GM12878 (cell line): ENCODE measurements around the gene FOXP1. TPM values are rescaled to one million over a fixed set of nuclear protein-coding genes. Genes with fewer than 3 reads are reported as not detected.

Source experiments
- ATAC-seq: fragments of 200-7000 bp; cut with Tn5 transposase; 3 replicates; pipeline ENCODE4 v1.9.1; 2020; ENCODE audit warnings: mild to moderate bottlenecking, moderate library complexity
- BruUV-seq: library from RNA; stranded (reverse); fragments of 400-500 nt; replicated peaks from 2 replicates; lab custom pipeline; 2021; lab: Mats Ljungman, UMichigan
- CTCF ChIA-PET: fragments of 300-600 bp; sonication (Branson Sonifier 250); formaldehyde crosslinking; extraction: SDS; loops from one replicate; lab custom pipeline; 2021; ENCODE audit warnings: inconsistent platforms; lab: Yijun Ruan, JAX
- POLR2A ChIA-PET: fragments of 350-600 bp; formaldehyde crosslinking; extraction: SDS; loops from one replicate; lab custom pipeline; 2021; ENCODE audit warnings: inconsistent platforms; lab: Charles Lee
- RAD21 ChIA-PET: fragments of 300-600 bp; sonication (Branson Sonifier 250); formaldehyde crosslinking; loops from one replicate; lab custom pipeline; 2023; ENCODE audit warnings: antibody characterized with exemption; ENCODE audit not compliant: unreplicated experiment; lab: Charles Lee
- SMC1A ChIA-PET: fragments of 300-600 bp; sonication (Branson Sonifier 250); formaldehyde crosslinking; loops from one replicate; lab custom pipeline; 2023; ENCODE audit not compliant: unreplicated experiment, uncharacterized antibody; lab: Charles Lee
- DNase-seq: peaks from one replicate; pipeline ENCODE4 v3.0.0-alpha.2; 2011; ENCODE audit warnings: low read depth, low spot score
- FAIRE-seq: peaks from 3 replicates; lab custom pipeline; 2011; peaks lifted over from hg19 to GRCh38; lab: Jason Lieb, UNC
- H2AFZ ChIP-seq: 2 replicates; pipeline ENCODE4 v1.6.0; 2011; ENCODE audit warnings: low read depth, low read length, control low read depth; ENCODE audit not compliant: control insufficient read depth
- H3K27ac ChIP-seq: 2 replicates; pipeline ENCODE4 v1.5.1; 2011; ENCODE audit warnings: control low read depth; ENCODE audit not compliant: control insufficient read depth, insufficient read depth
- H3K27me3 ChIP-seq, 2 experiments: replicated peaks in 1 of 2; 2 replicates each; pipeline versions ENCODE4 v1.6.0 to v1.6.1; 2011; ENCODE audit warnings: low read length in 1 of 2; ENCODE audit not compliant: control insufficient read depth in 2 of 2, insufficient read depth in 2 of 2
- H3K36me3 ChIP-seq, 2 experiments: 2 replicates each; pipeline ENCODE4 v1.5.1; 2011; ENCODE audit warnings: low read length in 1 of 2; ENCODE audit not compliant: control insufficient read depth in 2 of 2, insufficient read depth in 2 of 2
- H3K4me1 ChIP-seq: 2 replicates; pipeline ENCODE4 v1.6.1; 2011; ENCODE audit warnings: mild to moderate bottlenecking, low read length, moderate library complexity, mixed read lengths; ENCODE audit not compliant: control insufficient read depth, insufficient read depth
- H3K4me2 ChIP-seq: 2 replicates; pipeline ENCODE4 v1.6.0; 2011; ENCODE audit warnings: control low read depth; ENCODE audit not compliant: control insufficient read depth, insufficient read depth
- H3K4me3 ChIP-seq: fragments of 200-600 bp; sonication (generic); 2 replicates; pipeline ENCODE4 v1.5.1; 2016
- H3K79me2 ChIP-seq: 2 replicates; pipeline ENCODE4 v1.6.0; 2011; ENCODE audit warnings: low read length; ENCODE audit not compliant: control insufficient read depth, insufficient read depth
- H3K9ac ChIP-seq: 2 replicates; pipeline ENCODE4 v1.8.0; 2011; ENCODE audit warnings: low read length, control low read depth, mixed read lengths; ENCODE audit not compliant: control insufficient read depth, insufficient read depth
- H3K9me3 ChIP-seq: replicated peaks from 3 replicates; pipeline ENCODE4 v1.5.1; 2011; ENCODE audit warnings: mild to moderate bottlenecking, low read length; ENCODE audit not compliant: control insufficient read depth, insufficient read depth
- H4K20me1 ChIP-seq: 2 replicates; pipeline ENCODE4 v1.6.0; 2011; ENCODE audit not compliant: control insufficient read depth, insufficient read depth
- CEBPZ ChIP-seq: fragments of 150-350 bp; IDR thresholded peaks from 2 replicates; pipeline ENCODE4 v1.6.1; 2016; ENCODE audit warnings: low read depth, low read length
- CREB1 ChIP-seq: IDR thresholded peaks from 2 replicates; pipeline ENCODE4 v1.6.1; 2012; ENCODE audit warnings: low read depth, mild to moderate bottlenecking, inconsistent platforms
- EED ChIP-seq: sonication (generic); IDR thresholded peaks from 2 replicates; pipeline ENCODE4 v1.6.1; 2016; ENCODE audit warnings: antibody characterized with exemption, low read depth
- EGR1 ChIP-seq, 2 experiments: IDR thresholded peaks; 1 replicate in 1 of 2; 2 replicates in 1 of 2; pipeline ENCODE4 v1.6.1; 2011 to 2012; ENCODE audit warnings: low read depth in 2 of 2, low read length in 2 of 2, borderline replicate concordance in 1 of 2, mild to moderate bottlenecking in 1 of 2, moderate library complexity in 1 of 2
- MTA3 ChIP-seq: IDR thresholded peaks from 2 replicates; pipeline ENCODE4 v1.6.1; 2012; ENCODE audit warnings: low read length, inconsistent platforms, borderline replicate concordance
- NKRF ChIP-seq: fragments of 450-650 bp; conservative IDR thresholded peaks from 2 replicates; pipeline ENCODE4 v1.6.1; 2017; ENCODE audit warnings: mild to moderate bottlenecking, moderate library complexity
- PAX5 ChIP-seq: IDR thresholded peaks from 2 replicates; pipeline ENCODE4 v1.6.1; 2011; ENCODE audit warnings: low read depth, low read length, borderline replicate concordance
- PKNOX1 ChIP-seq: fragments of 450-650 bp; IDR thresholded peaks from 2 replicates; pipeline ENCODE4 v1.6.1; 2016; ENCODE audit warnings: mild to moderate bottlenecking
- RCOR1 ChIP-seq: conservative IDR thresholded peaks from 2 replicates; pipeline ENCODE4 v1.6.1; 2012; ENCODE audit warnings: low read depth, low read length, improper control_type of control experiment
- SIX5 ChIP-seq: IDR thresholded peaks from 2 replicates; pipeline ENCODE4 v1.6.1; 2011; ENCODE audit warnings: mild to moderate bottlenecking, low read depth, low read length, moderate library complexity; ENCODE audit not compliant: severe bottlenecking
- SMAD1 ChIP-seq: fragments of 450-650 bp; IDR thresholded peaks from 2 replicates; pipeline ENCODE4 v1.6.1; 2018; ENCODE audit warnings: mild to moderate bottlenecking, low read depth; ENCODE audit not compliant: partially characterized antibody
- ZNF24 ChIP-seq: fragments of 450-650 bp; IDR thresholded peaks from 2 replicates; pipeline ENCODE4 v1.6.1; 2017; ENCODE audit warnings: antibody characterized with exemption, mild to moderate bottlenecking
- ZNF687 ChIP-seq: fragments of 450-650 bp; IDR thresholded peaks from 2 replicates; pipeline ENCODE4 v1.6.1; 2017; ENCODE audit warnings: mild to moderate bottlenecking, moderate library complexity
- WGBS: methylation state at CpG from one replicate; pipeline ENCODE4 v1.1.6; 2016; ENCODE audit warnings: low lambda C conversion rate; ENCODE audit not compliant: insufficient replicate concordance, insufficient coverage; ENCODE audit errors: missing lambda C conversion rate; 5-methylcytosine and 5-hydroxymethylcytosine counted together
- in situ Hi-C: fragments of 300-500 bp; cut with MboI; formaldehyde crosslinking; loops from 9 replicates; pipeline ENCODE4 v1.14.3; 2018; ENCODE audit warnings: mixed read lengths
- intact Hi-C: fragments of 100-400 bp; cut with micrococcal nuclease; formaldehyde crosslinking; loops from one replicate; pipeline ENCODE4 v1.14.2; 2022; ENCODE audit not compliant: unreplicated experiment
- polyA plus RNA-seq, 11 experiments: library from polyadenylated mRNA; depleted of rRNA in 4 of 11; unstranded in 6 of 11; stranded (reverse) in 5 of 11; fragments of >200 nt; fragmentation: Nextera tagmentation in 4 of 11; fragmentation: Illumina TruSeq in 1 of 11; extraction: Ambion mirVana in 4 of 11; extraction: Trizol in 1 of 11; gene quantifications; 1 replicate in 1 of 11; 2 replicates in 10 of 11; pipeline versions ENCODE4 v1.2.1 to v1.2.3, GENCODE V29; 2011 to 2016; ENCODE audit warnings: inconsistent platforms in 2 of 11, missing spikeins in 2 of 11, low read depth in 1 of 11
- total RNA-seq, 4 experiments: library from RNA; depleted of rRNA in 3 of 4; stranded (reverse); fragments of >200 nt in 3 of 4; fragmentation: Illumina TruSeq in 1 of 4; extraction: Trizol in 1 of 4; gene quantifications; 2 replicates each; pipeline versions ENCODE4 v1.2.1 to v1.2.3, GENCODE V29; 2013 to 2021

The FOXP1 gene
- total and polyA plus RNA-seq, 10 of the 15 experiments (the other 5 are each of a cell fraction or from before 2014, with no cell fraction given), result 0.05 to 1.6 (median 0.20) TPM; not detected in 1

GRCh38 chr3:71591101-71591500, 7.6 kb upstream of the FOXP1 start:
- Histone ChIP-seq H3K27ac (no peak overlapping the region), H3K4me1 (no peaks in the 10 kb centered on the region), H3K4me2 (no peak overlapping the region), H3K4me3 (no peak overlapping the region), H4K20me1 (no peaks in the 10 kb centered on the region), H3K79me2 (no peaks in the 10 kb centered on the region), H3K27me3 (peaks cover 0 to 6% of the 10 kb centered on the region in 2 experiments; a peak in 3 of 4 replicates), H2AFZ (no peak overlapping the region), H3K9me3 (no peaks in the 10 kb centered on the region; the same call in 2 of the 3 replicates), H3K9ac (no peak overlapping the region), H3K36me3 (no peaks in the 10 kb centered on the region)
- RAD21 ChIA-PET, result no interaction called here
- no TSS peak for BruUV-seq
- SMC1A ChIA-PET, result no interaction called here
- in situ Hi-C loops (loop anchor here (10.0 kb wide), 1 partner anchor 586 kb away; no protein-coding TSS in a partner anchor), intact Hi-C loops (no loop called here)
- ATAC-seq (no peak), DNase-seq (no peak), FAIRE-seq (no peak)
- POLR2A ChIA-PET, result no interaction called here
- WGBS, result 62% methylated on average over 2 of the region's 2 CpGs
- CTCF ChIA-PET, result no interaction called here
- no peak for TF ChIP-seq RCOR1
- TF ChIP-seq CEBPZ, result no peak
- no peak for TF ChIP-seq PAX5
- TF ChIP-seq SIX5, result no peak
- no peak for TF ChIP-seq ZNF687
- no peak for TF ChIP-seq ZNF24
- no peak for TF ChIP-seq MTA3
- TF ChIP-seq PKNOX1, result no peak
- no peak for TF ChIP-seq NKRF
- TF ChIP-seq EGR1 (IDR thresholded peaks at IDR 0.05; ENCODE audit: borderline replicate concordance in 1 of 2, low read depth in 2 of 2, low read length in 2 of 2), result no peak
- TF ChIP-seq CREB1, result no peak
- TF ChIP-seq SMAD1, result no peak
- TF ChIP-seq EED, result no peak
